GM19043 (cell line): ENCODE results near the gene NDUFB4.

Source experiments
- ATAC-seq: cut with Tn5 transposase; IDR thresholded peaks from one replicate; pipeline ENCODE4 v1.9.1; 2021; ENCODE audit warnings: low read depth; ENCODE audit not compliant: unreplicated experiment

The NDUFB4 gene

GRCh38 chr3:120596116-120596852 lies at the start of gene NDUFB4:
Gene NDUFB4, plus strand, starts transcription at chr3:120596336. Its CDS starts 24 bp downstream, at chr3:120596360.
- ATAC-seq, result peak; percentile 92

DNA sequence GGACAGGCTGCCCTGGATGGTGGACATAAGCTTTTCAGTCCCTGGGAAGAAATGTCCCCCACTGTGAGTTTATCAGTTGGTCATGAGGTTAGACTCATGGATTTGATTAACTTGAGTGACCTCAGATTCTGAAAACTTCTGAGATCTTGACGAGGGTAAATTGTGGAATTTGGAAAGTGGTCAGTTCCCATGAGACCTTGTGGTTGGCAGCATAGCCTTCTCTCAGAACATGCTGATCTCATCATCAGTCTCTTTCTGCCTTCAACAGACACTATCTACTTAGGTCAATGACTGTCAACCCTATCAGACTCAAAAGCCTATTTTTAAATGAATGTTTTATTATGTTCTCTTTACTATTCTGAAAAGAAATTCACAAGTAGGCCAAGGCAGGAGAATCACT lies 45.6 kb upstream of the NDUFB4 start:
- no peak for ATAC-seq

DNA sequence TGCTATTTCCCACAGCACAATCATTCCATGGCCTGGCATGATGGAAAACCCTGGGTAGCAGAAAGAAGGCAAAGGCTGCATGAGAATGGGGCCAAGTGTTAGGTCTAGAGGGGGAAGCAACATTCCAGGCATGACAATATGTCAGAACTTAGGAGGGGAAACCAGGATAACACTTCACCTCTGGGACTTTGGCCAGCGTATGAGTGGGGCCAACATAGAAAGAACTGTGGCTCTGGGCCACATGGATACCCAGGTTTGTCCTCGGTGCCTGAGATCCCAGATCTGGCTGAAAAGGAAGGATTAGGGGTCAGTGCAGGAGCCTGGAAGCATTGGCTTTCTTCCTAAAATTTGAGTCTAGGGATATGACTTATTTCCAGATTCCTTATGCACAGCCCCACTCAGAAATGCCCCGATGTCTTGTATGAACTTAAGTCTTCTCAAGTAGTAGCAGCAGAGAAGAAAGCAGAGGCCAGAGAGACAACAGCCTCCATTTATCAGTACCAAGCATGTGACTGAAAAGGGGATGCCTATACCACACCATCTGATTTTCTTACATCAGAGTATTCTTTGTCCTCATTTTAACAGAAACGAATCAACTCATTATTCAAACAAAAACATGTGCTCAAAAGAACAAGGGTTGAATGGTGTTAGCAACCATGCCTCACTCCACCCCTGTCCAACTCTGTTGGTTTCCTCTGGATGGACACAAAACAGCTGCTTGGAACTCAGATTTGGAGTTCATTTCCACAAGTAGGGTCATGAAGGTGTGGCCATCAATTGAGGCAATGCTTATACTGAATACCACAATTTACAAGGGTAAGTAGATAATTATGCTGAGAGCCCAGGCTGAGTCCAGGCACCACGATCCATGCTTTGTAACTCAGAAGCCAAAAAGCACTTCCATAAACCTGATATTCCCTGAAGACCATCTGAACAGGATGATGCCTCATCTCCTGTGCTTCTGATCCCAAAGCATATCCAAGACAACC lies 43.7 kb upstream of the NDUFB4 start:
- no peak for ATAC-seq

DNA sequence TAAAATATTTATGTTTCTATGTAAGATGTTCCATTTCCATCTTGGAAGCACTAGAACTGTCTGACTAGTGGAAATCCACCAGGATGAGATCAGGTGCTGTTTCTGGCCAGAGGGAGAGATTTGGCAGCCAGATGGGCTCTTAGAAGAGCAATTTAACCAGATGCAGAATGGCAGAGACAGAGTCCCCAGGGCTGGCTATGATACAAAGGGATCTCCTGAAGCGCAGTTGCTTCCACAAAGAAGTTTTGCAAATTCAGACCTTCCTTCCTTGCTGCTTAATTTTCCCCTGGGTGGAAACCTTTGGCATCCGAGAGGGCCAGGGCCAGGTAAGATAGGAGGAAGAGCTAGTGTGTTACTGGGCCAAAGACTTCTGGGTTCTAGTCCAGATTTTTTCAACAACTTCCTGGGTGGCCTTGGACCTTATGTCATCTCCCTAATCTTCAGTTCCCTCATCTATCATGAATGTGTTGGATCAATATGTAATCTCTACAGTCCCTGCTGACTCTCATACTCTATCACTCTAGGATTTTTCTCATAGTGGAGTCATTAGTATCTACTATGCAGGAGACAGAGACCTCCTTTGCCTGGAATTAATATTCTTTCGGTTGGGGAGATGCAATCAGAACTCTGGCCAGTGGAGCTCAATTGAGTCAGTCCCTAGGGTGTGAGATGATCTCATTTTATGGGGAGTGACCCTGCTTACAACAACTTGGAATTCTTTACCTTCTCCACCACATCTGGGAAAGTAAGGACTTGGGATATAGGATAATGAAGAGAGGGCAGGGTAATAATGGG lies 41.1 kb upstream of the NDUFB4 start:
- no peak for ATAC-seq

DNA sequence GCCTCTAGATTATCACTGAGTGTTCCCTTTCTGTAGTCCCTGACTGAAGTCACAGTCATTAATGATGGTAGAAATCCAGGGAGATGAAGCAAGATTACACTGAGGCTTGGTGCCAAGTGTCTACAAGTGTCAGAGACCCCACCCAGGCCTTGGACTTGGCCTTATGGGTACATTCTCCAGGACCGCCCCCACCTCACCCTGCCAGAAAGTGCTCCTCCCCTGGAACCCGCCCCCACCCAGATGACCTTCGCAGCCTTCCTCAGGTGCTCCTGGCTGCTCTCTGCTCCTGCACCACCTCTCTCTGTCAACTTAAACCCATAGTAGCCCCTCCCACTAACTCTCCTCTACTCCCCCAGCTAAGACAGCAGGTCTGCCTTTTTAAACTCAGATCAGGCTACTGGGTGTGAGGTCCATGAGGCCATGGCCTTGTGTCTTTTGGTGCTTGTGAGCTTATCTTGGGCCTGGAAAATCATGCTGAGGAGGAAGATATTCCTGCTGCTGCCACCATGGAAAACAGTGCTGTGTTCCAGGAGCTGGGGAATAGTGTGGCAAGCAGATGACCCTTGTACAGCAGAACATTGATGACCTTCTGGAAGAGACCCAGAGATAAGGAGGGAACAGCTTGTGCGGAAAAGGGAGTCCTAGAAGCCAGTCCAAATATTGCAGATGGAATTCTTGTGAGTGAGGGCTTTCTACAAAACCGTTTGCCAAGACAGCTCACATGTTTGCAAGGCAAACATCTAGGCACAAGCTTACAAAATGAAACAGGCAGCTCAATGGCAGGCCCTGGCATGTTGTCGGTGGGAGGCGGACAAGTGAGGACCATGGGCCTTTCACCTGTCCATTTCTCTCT lies 40.3 kb upstream of the NDUFB4 start:
- ATAC-seq, result no peak

DNA sequence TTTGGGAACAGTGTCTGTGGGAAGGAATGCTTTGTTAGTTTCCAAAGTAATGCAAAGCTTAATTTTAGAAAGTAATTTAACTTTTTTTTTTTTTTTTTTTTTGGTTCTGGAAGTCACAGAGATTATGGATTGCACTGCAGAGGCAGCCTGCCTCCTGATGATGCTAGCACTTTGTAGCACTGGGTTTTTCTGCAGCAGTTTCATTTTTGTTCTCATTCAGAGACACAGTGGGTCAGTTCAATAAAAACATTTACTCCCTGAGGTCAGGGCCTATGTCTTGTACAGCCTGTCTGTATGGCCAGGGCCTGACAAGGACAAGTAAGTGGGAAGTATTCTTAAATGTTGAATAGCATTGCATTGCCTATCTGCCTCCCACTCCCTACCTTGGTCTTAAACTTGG lies 39.0 kb upstream of the NDUFB4 start:
- no peak for ATAC-seq

DNA sequence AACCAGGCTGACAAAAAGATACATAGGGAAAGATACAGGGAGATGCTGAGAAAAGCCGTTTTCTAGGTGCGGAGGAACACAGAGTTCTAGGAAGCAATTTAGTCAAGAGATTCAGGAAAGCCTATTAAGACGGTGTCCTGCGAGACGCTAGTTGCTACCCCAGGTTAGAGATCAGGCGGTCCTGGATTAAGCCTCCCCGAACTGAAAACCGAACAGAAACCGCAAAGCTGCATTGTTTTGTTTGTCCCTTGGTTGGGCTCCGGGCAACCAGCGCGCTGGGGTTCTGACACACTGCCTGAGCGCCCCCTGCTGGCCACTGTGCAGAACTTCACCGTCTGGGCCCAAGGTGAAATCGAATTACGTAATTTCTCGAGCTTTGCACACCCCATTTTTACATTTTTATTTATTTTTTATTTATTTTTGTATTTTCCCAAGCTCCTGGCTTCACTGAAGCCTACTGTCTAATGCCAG lies 37.3 kb upstream of the NDUFB4 start:
- peak; percentile 85 for ATAC-seq

DNA sequence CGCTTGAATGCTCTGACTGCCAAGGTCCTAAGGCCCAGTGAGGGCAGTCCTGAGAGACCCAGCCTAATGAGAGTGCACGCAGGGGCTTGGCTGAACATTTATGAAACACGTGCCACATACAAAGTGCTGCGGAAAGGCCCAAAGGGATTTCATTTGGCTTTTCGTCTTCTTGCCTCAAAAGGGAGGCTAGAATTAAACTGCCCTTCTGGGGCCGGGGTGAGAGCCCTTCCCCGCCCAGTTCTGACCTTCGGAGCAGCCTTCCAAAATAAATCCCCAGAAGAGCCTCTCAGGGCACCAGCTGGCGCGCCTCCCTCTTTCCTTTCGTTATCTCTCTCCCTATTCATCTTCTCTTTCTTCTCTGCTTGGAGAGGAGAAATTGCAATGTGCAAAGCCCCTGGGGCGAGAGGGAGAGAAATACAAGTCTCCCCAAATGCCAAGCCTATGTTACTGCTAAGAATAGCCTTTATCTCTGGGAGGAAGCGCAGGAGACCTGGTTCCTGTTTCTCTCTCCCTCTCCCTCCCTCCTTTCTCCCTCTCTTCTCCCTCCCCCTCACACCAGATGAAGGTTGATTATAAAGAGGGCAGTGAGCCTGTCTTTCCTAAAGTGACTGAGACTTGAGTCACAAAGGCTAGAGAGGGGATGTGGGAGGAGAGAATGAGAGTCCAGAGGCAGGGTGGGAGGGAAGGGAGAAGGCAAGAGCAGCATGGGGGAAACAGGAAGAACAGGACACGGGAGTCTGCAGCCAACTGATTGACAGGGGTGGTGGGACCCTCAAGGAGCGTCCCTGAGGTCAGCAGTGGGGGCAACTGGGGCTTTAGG lies 36.7 kb upstream of the NDUFB4 start:
- ATAC-seq, result peak; percentile 28

GRCh38 chr3:120560304-120561250 lies 35.6 kb upstream of the NDUFB4 start:
- no peak for ATAC-seq

GRCh38 chr3:120561251-120562045 lies 34.7 kb upstream of the NDUFB4 start:
- peak; percentile 40 for ATAC-seq

DNA sequence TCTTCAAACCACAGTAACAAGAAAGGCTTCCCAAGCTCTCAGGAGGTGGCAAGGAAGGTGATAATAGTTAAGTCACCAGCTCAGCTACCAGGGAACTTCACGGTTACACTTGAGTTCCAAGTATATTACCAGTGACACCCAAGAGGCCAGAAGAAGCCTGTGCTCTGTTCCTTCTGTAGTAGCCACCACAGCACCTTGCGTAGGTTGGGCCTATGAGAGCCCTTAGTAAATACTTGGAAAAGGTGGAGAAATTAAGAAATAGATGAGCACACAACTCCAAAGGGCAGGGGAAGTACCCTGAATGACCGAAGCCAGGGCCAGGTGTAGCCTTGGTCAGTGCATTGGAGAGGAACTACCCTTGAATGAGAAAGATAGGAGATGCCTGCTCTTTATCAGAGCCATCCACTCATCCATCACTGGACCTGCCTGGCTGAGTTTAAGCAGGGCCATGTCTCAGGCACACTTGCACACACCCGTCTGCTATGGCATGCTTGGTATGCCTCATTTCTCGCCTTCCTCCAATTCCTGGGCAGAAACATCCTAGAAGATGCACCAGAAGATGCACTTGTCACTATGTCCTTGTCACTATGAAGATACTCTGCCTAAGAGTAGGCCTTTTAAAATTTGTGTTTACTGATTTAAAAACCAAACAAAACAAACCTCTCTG lies 32.6 kb upstream of the NDUFB4 start:
- ATAC-seq, result no peak

- no peak for ATAC-seq
These were observed 29.7 kb upstream of the NDUFB4 start for GRCh38 chr3:120566243-120566975.

DNA sequence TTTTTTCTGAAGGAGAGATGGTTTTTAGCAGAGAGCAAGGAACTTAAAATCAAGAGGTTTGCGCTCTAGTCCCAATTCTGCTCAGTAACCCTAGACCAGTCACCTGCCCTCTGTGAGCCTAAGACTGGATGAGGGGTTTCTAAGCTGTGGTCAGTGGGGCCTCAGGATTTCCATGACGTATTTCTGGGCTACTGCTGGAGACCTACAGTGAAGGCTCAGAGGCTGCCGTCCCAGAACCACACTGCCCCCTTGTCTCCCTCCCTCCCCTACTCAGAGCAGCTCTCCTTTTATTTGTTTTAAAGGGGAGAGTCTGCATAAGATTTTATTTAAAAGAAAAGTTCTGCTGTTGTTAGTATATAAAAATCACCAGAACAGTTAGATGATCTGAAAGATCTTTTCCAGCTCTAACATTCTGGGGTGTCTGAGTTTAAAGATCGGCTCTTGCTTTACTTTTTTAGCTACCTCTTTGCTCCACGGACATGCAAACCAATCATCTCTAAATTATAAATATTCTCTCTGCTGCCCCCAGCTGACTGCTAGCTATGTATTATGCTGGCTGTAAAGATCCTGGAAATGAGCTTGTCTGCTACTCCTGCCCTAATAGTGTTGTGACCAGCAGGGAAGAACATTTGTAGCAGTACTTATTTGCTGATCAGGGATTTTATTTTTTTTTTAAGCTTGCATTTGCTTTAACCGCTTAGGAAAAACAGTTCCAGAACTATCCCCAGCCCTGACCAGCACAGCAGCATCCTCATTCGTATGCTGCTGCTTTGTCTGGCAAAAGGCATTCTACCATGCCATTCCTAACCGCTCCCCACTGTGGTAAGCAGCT lies 28.6 kb upstream of the NDUFB4 start:
- no peak for ATAC-seq

GRCh38 chr3:120568202-120568531 lies 28.0 kb upstream of the NDUFB4 start:
- ATAC-seq, result no peak

GRCh38 chr3:120568598-120568997 lies 27.5 kb upstream of the NDUFB4 start:
- no peak for ATAC-seq
